MM.1S (cell line): ENCODE measurements around the gene TAB2.

Experiments used
- DNase-seq: peaks from one replicate; pipeline ENCODE4 v3.0.0-alpha.2; 2015
- H2AFZ ChIP-seq: fragments of 300-600 bp; sonication (generic); 2 replicates; pipeline ENCODE4 v1.6.0; 2016; ENCODE audit warnings: antibody characterized with exemption, low read length
- H3F3A ChIP-seq: fragments of 300-600 bp; sonication (generic); 2 replicates; pipeline ENCODE4 v1.6.1; 2016; ENCODE audit warnings: mild to moderate bottlenecking, antibody characterized with exemption, low read length, moderate library complexity, mixed read lengths; ENCODE audit not compliant: insufficient read depth
- H3K27ac ChIP-seq: fragments of 300-600 bp; sonication (generic); 2 replicates; pipeline ENCODE4 v1.5.1; 2016; ENCODE audit warnings: mild to moderate bottlenecking, low read length
- H3K27me3 ChIP-seq: fragments of 300-600 bp; sonication (generic); replicated peaks from 2 replicates; pipeline ENCODE4 v1.6.0; 2016; ENCODE audit warnings: low read length; ENCODE audit not compliant: insufficient read depth
- H3K36me3 ChIP-seq: fragments of 300-600 bp; sonication (generic); replicated peaks from 2 replicates; pipeline ENCODE4 v1.6.1; 2016; ENCODE audit warnings: mild to moderate bottlenecking, low read length, mixed read lengths; ENCODE audit not compliant: insufficient read depth
- H3K4me1 ChIP-seq: fragments of 300-600 bp; sonication (generic); 2 replicates; pipeline ENCODE4 v1.6.1; 2016; ENCODE audit warnings: low read length, mixed read lengths
- H3K4me2 ChIP-seq: fragments of 300-600 bp; sonication (generic); 2 replicates; pipeline ENCODE4 v1.6.0; 2016; ENCODE audit warnings: low read depth, low read length
- H3K4me3 ChIP-seq: fragments of 300-600 bp; sonication (generic); 2 replicates; pipeline ENCODE4 v1.5.1; 2016; ENCODE audit warnings: low read length, mixed read lengths
- H3K79me2 ChIP-seq: fragments of 300-600 bp; sonication (generic); 2 replicates; pipeline ENCODE4 v1.6.1; 2016; ENCODE audit warnings: mixed run types, low read length, mixed read lengths
- H3K9ac ChIP-seq: fragments of 300-600 bp; sonication (generic); 2 replicates; pipeline ENCODE4 v1.6.1; 2016; ENCODE audit warnings: low read length, mixed read lengths
- H3K9me2 ChIP-seq: fragments of 300-600 bp; sonication (generic); replicated peaks from 2 replicates; pipeline ENCODE4 v1.6.1; 2016; ENCODE audit warnings: mild to moderate bottlenecking, low read length, mixed read lengths; ENCODE audit not compliant: insufficient read depth
- H3K9me3 ChIP-seq: fragments of 300-600 bp; sonication (generic); replicated peaks from 2 replicates; pipeline ENCODE4 v1.6.1; 2016; ENCODE audit warnings: mild to moderate bottlenecking, low read length, mixed read lengths; ENCODE audit not compliant: insufficient read depth
- H4K20me1 ChIP-seq: fragments of 300-600 bp; sonication (generic); 2 replicates; pipeline ENCODE4 v1.6.1; 2016; ENCODE audit warnings: mild to moderate bottlenecking, low read length, moderate library complexity, mixed read lengths; ENCODE audit not compliant: insufficient read depth
- CTCF ChIP-seq: fragments of 300-600 bp; sonication (generic); IDR thresholded peaks from 2 replicates; pipeline ENCODE4 v1.5.1; 2016; ENCODE audit warnings: antibody characterized with exemption, low read length, mixed read lengths
- EZH2 ChIP-seq: fragments of 300-600 bp; sonication (generic); optimal IDR thresholded peaks from 2 replicates; pipeline ENCODE3; 2017; ENCODE audit warnings: low read depth, mild to moderate bottlenecking, antibody characterized with exemption, low read length, mixed read lengths
- EZH2phosphoT487 ChIP-seq: fragments of 300-600 bp; sonication (generic); IDR thresholded peaks from 2 replicates; pipeline ENCODE4 v1.6.1; 2018; ENCODE audit warnings: antibody characterized with exemption, low read length

The TAB2 gene

GRCh38 chr6:149448821-149449453 lies 131.4 kb downstream of the TAB2 start:
- no peak overlapping the region for H3K4me3 ChIP-seq
- H3K9ac ChIP-seq = no peak overlapping the region
- H3K9me3 ChIP-seq = no peaks in the 10 kb centered on the region
- no peaks in the 10 kb centered on the region for H3F3A ChIP-seq
- TF ChIP-seq EZH2phosphoT487 (no peak), CTCF (no peak), EZH2 (no peak)
- H3K27me3 ChIP-seq = no peaks in the 10 kb centered on the region
- H3K4me1 ChIP-seq = no peaks in the 10 kb centered on the region
- no peaks in the 10 kb centered on the region for H3K36me3 ChIP-seq
- H3K27ac ChIP-seq = no peak overlapping the region
- no peaks in the 10 kb centered on the region for H3K79me2 ChIP-seq
- no peaks in the 10 kb centered on the region for H4K20me1 ChIP-seq
- H2AFZ ChIP-seq = no peak overlapping the region
- no peak for DNase-seq
- no peaks in the 10 kb centered on the region for H3K9me2 ChIP-seq
- no peak overlapping the region for H3K4me2 ChIP-seq

GRCh38 chr6:149449831-149450678 lies 132.5 kb downstream of the TAB2 start:
- H2AFZ ChIP-seq = no peak overlapping the region
- DNase-seq = no peak
- no peaks in the 10 kb centered on the region for H3K4me1 ChIP-seq
- H3K27me3 ChIP-seq = no peaks in the 10 kb centered on the region
- H3K9me2 ChIP-seq = no peaks in the 10 kb centered on the region
- H3K4me3 ChIP-seq = no peak overlapping the region
- H3F3A ChIP-seq = no peaks in the 10 kb centered on the region
- no peak overlapping the region for H3K27ac ChIP-seq
- no peak overlapping the region for H3K4me2 ChIP-seq
- H3K9me3 ChIP-seq = no peaks in the 10 kb centered on the region
- no peaks in the 10 kb centered on the region for H3K36me3 ChIP-seq
- TF ChIP-seq CTCF (no peak), EZH2 (no peak), EZH2phosphoT487 (no peak)
- H3K79me2 ChIP-seq = no peaks in the 10 kb centered on the region
- H4K20me1 ChIP-seq = no peaks in the 10 kb centered on the region
- H3K9ac ChIP-seq = no peak overlapping the region

GRCh38 chr6:149450679-149451375 lies 133.3 kb downstream of the TAB2 start:
- Histone ChIP-seq H3K4me1 (no peaks in the 10 kb centered on the region), H3K4me2 (no peak overlapping the region), H3K27ac (no peak overlapping the region), H2AFZ (no peak overlapping the region), H3K9me2 (no peaks in the 10 kb centered on the region), H3K9me3 (no peaks in the 10 kb centered on the region), H3K9ac (no peak overlapping the region), H3K36me3 (no peaks in the 10 kb centered on the region), H3K79me2 (no peaks in the 10 kb centered on the region), H3F3A (no peaks in the 10 kb centered on the region), H3K27me3 (no peaks in the 10 kb centered on the region), H4K20me1 (no peaks in the 10 kb centered on the region), H3K4me3 (no peak overlapping the region)
- no peak for DNase-seq
- no peak for TF ChIP-seq EZH2
- no peak for TF ChIP-seq EZH2phosphoT487
- no peak for TF ChIP-seq CTCF
